Measurements from ENCODE around the gene TSPAN9.
A peak's percentile ranks its signal among the peaks of the same experiment; 100 is the strongest.

Gene TSPAN9

DNA sequence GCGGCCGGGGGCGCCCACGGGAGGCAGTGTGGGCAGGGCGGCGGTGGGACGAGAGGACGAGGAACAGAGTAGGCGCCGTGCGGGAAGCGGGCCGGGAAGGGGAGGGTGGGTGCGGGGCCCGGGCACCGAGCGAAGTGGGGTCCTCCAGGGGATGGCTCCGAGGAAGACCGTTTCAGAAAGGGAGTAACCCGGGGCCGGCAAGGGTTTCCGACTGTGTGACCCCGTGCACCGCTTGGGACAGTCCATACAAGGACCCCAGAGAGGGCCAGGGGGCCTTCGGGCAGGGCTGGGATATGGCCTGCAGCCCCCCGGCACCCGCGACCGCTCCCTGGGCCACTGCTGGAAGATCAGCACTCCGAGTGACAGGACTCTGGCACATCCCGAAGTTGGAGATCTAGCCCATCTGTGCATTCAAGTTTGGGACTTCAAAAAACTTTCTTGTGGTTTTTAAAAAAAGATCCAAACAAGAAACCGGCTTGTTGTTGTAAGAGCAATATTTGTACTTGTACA lies 448 bp downstream of the TSPAN9 start:
- Histone ChIP-seq H3K27me3 (replicated peaks in 2 of 5; ENCODE audit: control insufficient read depth in 4 of 5, insufficient read depth in 5 of 5, low read length in 4 of 5) (peaks cover 3 to 66% (median 13%) of the 10 kb centered on the region in 5 experiments), H3K4me3 (ENCODE audit: control insufficient read depth in 1 of 7, extremely low read depth in 1 of 7, insufficient read depth in 4 of 7, low read depth in 2 of 7, low read length in 6 of 7) (peak overlapping the region in 6 of 7 experiments; percentile 24 to 66 (median 46)), H3K27ac (ENCODE audit: insufficient read depth in 1 of 2, low read depth in 1 of 2, low read length in 2 of 2, poor library complexity in 1 of 2, severe bottlenecking in 2 of 2) (no peak overlapping the region), H3K36me3 (ENCODE audit: control insufficient read depth in 4 of 4, insufficient read depth in 4 of 4, low read length in 3 of 4) (no peaks in the 10 kb centered on the region), H3K4me1 (ENCODE audit: control extremely low read depth in 1 of 4, control insufficient read depth in 4 of 4, insufficient read depth in 4 of 4, low read length in 3 of 4) (peaks cover 0 to 20% (median 13%) of the 10 kb centered on the region in 4 experiments), H3K9me3 (ENCODE audit: control extremely low read depth in 1 of 5, control insufficient read depth in 4 of 5, insufficient read depth in 2 of 5, low read depth in 1 of 5, low read length in 4 of 5) (no peaks in the 10 kb centered on the region)
- 2% methylated on average over 25 of the region's 32 CpGs for WGBS (ENCODE audit: insufficient coverage)
- CTCF ChIA-PET, result interaction anchor here (1.1 kb wide), 1 partner anchor 197 kb away, joined by 6 read pairs; no protein-coding TSS in a partner anchor
- DNase-seq, result peak in 2 of 3 donors; percentile 58 to 62
- POLR2A ChIA-PET, result no interaction called here

DNA sequence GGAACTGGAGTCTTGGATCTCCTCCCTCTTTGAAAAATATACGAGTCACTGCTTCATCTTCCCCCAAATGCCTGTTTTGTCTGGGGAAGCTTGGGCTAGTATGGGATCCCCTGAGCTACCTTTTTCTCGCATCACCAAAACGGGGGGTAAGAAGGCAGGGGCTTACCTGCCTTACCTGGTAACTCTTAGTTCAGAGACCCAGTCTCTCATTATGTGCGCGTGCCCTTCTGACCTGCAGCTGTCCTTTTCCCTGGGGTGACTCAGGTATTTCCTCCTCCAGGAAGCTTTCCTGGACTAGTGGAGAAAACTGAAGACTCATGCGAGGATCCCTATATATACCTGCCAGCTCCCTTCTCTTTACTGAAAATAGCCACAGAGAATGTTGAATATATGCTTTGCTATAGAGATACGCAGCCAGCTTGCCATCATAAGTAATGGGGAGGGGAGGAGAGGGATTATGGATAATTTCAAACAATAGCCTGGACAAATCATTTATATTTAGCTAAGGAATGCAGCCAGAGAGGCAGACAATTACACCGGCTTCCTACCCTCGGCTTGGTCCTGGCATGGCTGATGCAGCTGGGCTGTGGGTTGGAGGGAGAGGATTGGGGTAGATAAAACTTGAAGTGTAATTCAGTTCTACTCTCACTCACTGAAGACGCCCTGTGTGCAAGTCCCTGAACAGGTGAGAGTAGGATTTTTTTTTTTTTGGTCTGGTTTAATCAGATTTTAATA lies 1.1 kb downstream of the TSPAN9 start:
- POLR2A ChIA-PET, result no interaction called here
- no peak for DNase-seq
- CTCF ChIA-PET, result interaction anchor here (1.1 kb wide), 1 partner anchor 197 kb away, joined by 6 read pairs; no protein-coding TSS in a partner anchor
- no peaks in the 10 kb centered on the region for H3K36me3 ChIP-seq (ENCODE audit: control insufficient read depth in 4 of 4, insufficient read depth in 4 of 4, low read length in 3 of 4)
- H3K27me3 ChIP-seq (replicated peaks in 2 of 5; ENCODE audit: control insufficient read depth in 4 of 5, insufficient read depth in 5 of 5, low read length in 4 of 5), result peaks cover 3 to 66% (median 14%) of the 10 kb centered on the region in 5 experiments
- no peak overlapping the region for H3K27ac ChIP-seq (ENCODE audit: insufficient read depth in 1 of 2, low read depth in 1 of 2, low read length in 2 of 2, poor library complexity in 1 of 2, severe bottlenecking in 2 of 2)
- WGBS (ENCODE audit: insufficient coverage), result 69% methylated on average over 6 of the region's 10 CpGs
- H3K4me3 ChIP-seq (ENCODE audit: control insufficient read depth in 1 of 7, extremely low read depth in 1 of 7, insufficient read depth in 4 of 7, low read depth in 2 of 7, low read length in 6 of 7), result peak overlapping the region in 1 of 7 experiments; percentile 64
- no peaks in the 10 kb centered on the region for H3K9me3 ChIP-seq (ENCODE audit: control extremely low read depth in 1 of 5, control insufficient read depth in 4 of 5, insufficient read depth in 2 of 5, low read depth in 1 of 5, low read length in 4 of 5)
- peaks cover 0 to 20% (median 13%) of the 10 kb centered on the region in 4 experiments for H3K4me1 ChIP-seq (ENCODE audit: control extremely low read depth in 1 of 4, control insufficient read depth in 4 of 4, insufficient read depth in 4 of 4, low read length in 3 of 4)

- Histone ChIP-seq H3K4me1 (ENCODE audit: control extremely low read depth in 1 of 4, control insufficient read depth in 4 of 4, insufficient read depth in 4 of 4, low read length in 3 of 4) (peaks cover 0 to 17% (median 15%) of the 10 kb centered on the region in 4 experiments), H3K27ac (ENCODE audit: insufficient read depth in 1 of 2, low read depth in 1 of 2, low read length in 2 of 2, poor library complexity in 1 of 2, severe bottlenecking in 2 of 2) (no peak overlapping the region), H3K27me3 (replicated peaks in 2 of 5; ENCODE audit: control insufficient read depth in 4 of 5, insufficient read depth in 5 of 5, low read length in 4 of 5) (peaks cover 0 to 45% (median 19%) of the 10 kb centered on the region in 5 experiments), H3K36me3 (ENCODE audit: control insufficient read depth in 4 of 4, insufficient read depth in 4 of 4, low read length in 3 of 4) (no peaks in the 10 kb centered on the region), H3K9me3 (ENCODE audit: control extremely low read depth in 1 of 5, control insufficient read depth in 4 of 5, insufficient read depth in 2 of 5, low read depth in 1 of 5, low read length in 4 of 5) (no peaks in the 10 kb centered on the region), H3K4me3 (ENCODE audit: control insufficient read depth in 1 of 7, extremely low read depth in 1 of 7, insufficient read depth in 4 of 7, low read depth in 2 of 7, low read length in 6 of 7) (no peak overlapping the region)
- CTCF ChIA-PET, result interaction anchor here (0.7 to 0.8 kb wide), 2 partner anchors 55 to 194 kb away, joined by 3 read pairs; no protein-coding TSS in a partner anchor
- WGBS (ENCODE audit: insufficient coverage), result 94% methylated on average over 9 of the region's 9 CpGs
- no peak for DNase-seq
- POLR2A ChIA-PET, result interaction anchor here (0.6 kb wide), 1 partner anchor 1063 kb away, joined by 3 read pairs; no protein-coding TSS in a partner anchor
Observed at GRCh38 chr12:3081091-3081490, 3.9 kb downstream of the TSPAN9 start.

- H3K4me1 ChIP-seq (ENCODE audit: control extremely low read depth in 1 of 4, control insufficient read depth in 4 of 4, insufficient read depth in 4 of 4, low read length in 3 of 4), result peaks cover 0 to 10% (median 7%) of the 10 kb centered on the region in 4 experiments
- no peaks in the 10 kb centered on the region for H3K9me3 ChIP-seq (ENCODE audit: control extremely low read depth in 1 of 5, control insufficient read depth in 4 of 5, insufficient read depth in 2 of 5, low read depth in 1 of 5, low read length in 4 of 5)
- H3K36me3 ChIP-seq (ENCODE audit: control insufficient read depth in 4 of 4, insufficient read depth in 4 of 4, low read length in 3 of 4), result no peaks in the 10 kb centered on the region
- H3K27me3 ChIP-seq (replicated peaks in 2 of 5; ENCODE audit: control insufficient read depth in 4 of 5, insufficient read depth in 5 of 5, low read length in 4 of 5), result peaks cover 0 to 37% (median 19%) of the 10 kb centered on the region in 5 experiments
- no peak for DNase-seq
- H3K4me3 ChIP-seq (ENCODE audit: control insufficient read depth in 1 of 7, extremely low read depth in 1 of 7, insufficient read depth in 4 of 7, low read depth in 2 of 7, low read length in 6 of 7), result no peak overlapping the region
- no peak overlapping the region for H3K27ac ChIP-seq (ENCODE audit: insufficient read depth in 1 of 2, low read depth in 1 of 2, low read length in 2 of 2, poor library complexity in 1 of 2, severe bottlenecking in 2 of 2)
- 75% methylated on average over 6 of the region's 7 CpGs for WGBS (ENCODE audit: insufficient coverage)
- ChIA-PET POLR2A (no interaction called here), CTCF (interaction anchor here (0.8 kb wide), 1 partner anchor 194 kb away, joined by 3 read pairs; no protein-coding TSS in a partner anchor)
Observed at GRCh38 chr12:3081886-3082285, 4.7 kb downstream of the TSPAN9 start.

DNA sequence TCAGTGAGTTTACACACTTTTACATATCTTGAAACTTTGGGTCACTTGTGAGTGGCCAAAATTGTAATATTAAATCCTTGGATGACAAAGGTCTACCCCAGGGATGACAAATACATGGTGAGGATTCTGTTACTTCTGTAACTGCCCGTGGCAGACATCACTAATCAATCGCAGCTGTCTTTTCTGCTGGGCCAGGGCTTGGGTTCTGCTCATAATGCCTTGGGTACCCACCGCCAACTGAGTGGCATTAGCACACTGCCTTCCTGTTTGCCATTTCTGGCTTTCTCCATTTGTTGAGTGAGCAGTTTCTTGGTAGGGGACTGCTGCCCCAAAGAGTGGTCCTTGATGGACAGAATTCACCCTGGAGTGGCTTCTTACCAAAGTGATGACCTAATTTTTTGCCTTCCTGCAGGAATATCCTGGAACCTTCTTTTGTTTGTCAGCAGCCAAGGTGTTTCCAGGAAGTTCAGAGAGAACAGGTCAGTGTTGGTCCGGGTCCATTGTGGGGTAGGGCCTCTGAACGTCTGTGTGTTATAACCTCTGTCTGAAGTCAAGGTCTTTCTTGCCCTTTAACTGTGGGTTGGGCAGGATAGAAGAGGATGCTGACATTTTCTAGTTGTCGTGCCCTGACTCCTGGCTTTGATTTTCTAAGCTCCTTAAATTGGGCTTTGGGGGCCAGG lies 6.2 kb downstream of the TSPAN9 start:
- POLR2A ChIA-PET, result no interaction called here
- CTCF ChIA-PET, result no interaction called here
- 94% methylated on average over 4 of the region's 6 CpGs for WGBS (ENCODE audit: insufficient coverage)
- peaks cover 0 to 5% (median 0%) of the 10 kb centered on the region in 4 experiments for H3K4me1 ChIP-seq (ENCODE audit: control extremely low read depth in 1 of 4, control insufficient read depth in 4 of 4, insufficient read depth in 4 of 4, low read length in 3 of 4)
- no peaks in the 10 kb centered on the region for H3K36me3 ChIP-seq (ENCODE audit: control insufficient read depth in 4 of 4, insufficient read depth in 4 of 4, low read length in 3 of 4)
- no peak overlapping the region for H3K27ac ChIP-seq (ENCODE audit: insufficient read depth in 1 of 2, low read depth in 1 of 2, low read length in 2 of 2, poor library complexity in 1 of 2, severe bottlenecking in 2 of 2)
- H3K27me3 ChIP-seq (replicated peaks in 2 of 5; ENCODE audit: control insufficient read depth in 4 of 5, insufficient read depth in 5 of 5, low read length in 4 of 5), result peaks cover 0 to 29% (median 19%) of the 10 kb centered on the region in 5 experiments
- no peak overlapping the region for H3K4me3 ChIP-seq (ENCODE audit: control insufficient read depth in 1 of 7, extremely low read depth in 1 of 7, insufficient read depth in 4 of 7, low read depth in 2 of 7, low read length in 6 of 7)
- DNase-seq, result no peak
- no peaks in the 10 kb centered on the region for H3K9me3 ChIP-seq (ENCODE audit: control extremely low read depth in 1 of 5, control insufficient read depth in 4 of 5, insufficient read depth in 2 of 5, low read depth in 1 of 5, low read length in 4 of 5)

DNA sequence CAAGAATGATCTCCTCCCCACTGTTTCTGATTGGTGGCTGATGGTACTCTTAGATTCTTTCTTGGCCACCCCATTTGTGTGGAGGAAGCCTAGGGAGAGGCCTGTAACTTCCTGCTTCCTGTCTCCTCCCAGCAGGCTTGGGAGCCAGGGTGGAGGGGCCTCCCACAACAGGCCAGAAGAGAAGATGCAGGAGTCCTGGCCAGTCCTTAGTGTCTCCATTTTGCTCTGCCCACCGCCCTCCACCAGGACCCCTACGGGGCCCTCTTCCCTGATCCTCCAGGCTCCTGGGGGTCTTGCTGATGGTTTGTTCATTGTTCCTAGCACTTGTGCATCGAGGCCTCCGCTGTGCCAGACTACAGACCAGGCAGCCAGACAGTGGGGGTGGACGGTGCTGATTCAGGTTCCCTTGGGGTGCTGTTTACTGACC lies 6.8 kb downstream of the TSPAN9 start:
- H3K27ac ChIP-seq (ENCODE audit: insufficient read depth in 1 of 2, low read depth in 1 of 2, low read length in 2 of 2, poor library complexity in 1 of 2, severe bottlenecking in 2 of 2), result no peak overlapping the region
- no peak for DNase-seq
- POLR2A ChIA-PET, result no interaction called here

More for the DNA sequence above, 6.8 kb downstream of the TSPAN9 start:
- Histone ChIP-seq H3K27me3 (replicated peaks in 2 of 5; ENCODE audit: control insufficient read depth in 4 of 5, insufficient read depth in 5 of 5, low read length in 4 of 5) (peaks cover 0 to 26% (median 20%) of the 10 kb centered on the region in 5 experiments), H3K9me3 (ENCODE audit: control extremely low read depth in 1 of 5, control insufficient read depth in 4 of 5, insufficient read depth in 2 of 5, low read depth in 1 of 5, low read length in 4 of 5) (no peaks in the 10 kb centered on the region), H3K4me3 (ENCODE audit: control insufficient read depth in 1 of 7, extremely low read depth in 1 of 7, insufficient read depth in 4 of 7, low read depth in 2 of 7, low read length in 6 of 7) (no peak overlapping the region), H3K4me1 (ENCODE audit: control extremely low read depth in 1 of 4, control insufficient read depth in 4 of 4, insufficient read depth in 4 of 4, low read length in 3 of 4) (peaks cover 0 to 5% (median 0%) of the 10 kb centered on the region in 4 experiments), H3K36me3 (ENCODE audit: control insufficient read depth in 4 of 4, insufficient read depth in 4 of 4, low read length in 3 of 4) (no peaks in the 10 kb centered on the region)
- CTCF ChIA-PET, result no interaction called here
- WGBS (ENCODE audit: insufficient coverage), result 100% methylated on average over 3 of the region's 5 CpGs

Measured in common myeloid progenitor, CD34-positive (primary cell).